Vagina (tissue), 2 donors: ENCODE data around the gene NUP188.

ENCODE experiments used
- CTCF ChIP-seq, 3 experiments: fragments of 450-650 bp in 2 of 3; fragments of 200-600 bp in 1 of 3; sonication (generic) in 1 of 3; IDR thresholded peaks; one replicate each; pipeline ENCODE4 v1.5.1; 2017 to 2019; ENCODE audit warnings: antibody characterized with exemption in 3 of 3, mild to moderate bottlenecking in 2 of 3, moderate library complexity in 2 of 3
- POLR2A ChIP-seq, 2 donors: fragments of 450-650 bp; IDR thresholded peaks; one replicate each; pipeline ENCODE4 v1.6.1; 2017; ENCODE audit warnings: antibody characterized with exemption in 2 of 2, mild to moderate bottlenecking in 2 of 2, moderate library complexity in 2 of 2
- POLR2AphosphoS5 ChIP-seq, 2 donors: sonication (generic); formaldehyde crosslinking; IDR thresholded peaks; one replicate each; pipeline ENCODE4 v1.9.0; 2017; ENCODE audit warnings: antibody characterized with exemption in 2 of 2, mild to moderate bottlenecking in 2 of 2, low read depth in 1 of 2; ENCODE audit not compliant: insufficient read depth in 1 of 2

- TF ChIP-seq POLR2A (IDR thresholded peaks at IDR 0.05) = no peak
- TF ChIP-seq CTCF (IDR thresholded peaks at IDR 0.05) = no peak
- no peak for TF ChIP-seq POLR2AphosphoS5 (IDR thresholded peaks at IDR 0.05; ENCODE audit: insufficient read depth in 1 of 2, low read depth in 1 of 2)
Measured at GRCh38 chr9:128916745-128917144, 30.8 kb upstream of the NUP188 start.
